ENCODE data around the gene CDH23. TPM values are rescaled to one million over a fixed set of nuclear protein-coding genes. Genes with fewer than 3 reads are reported as not detected.

Gene CDH23
- total RNA-seq, 2 donors from 2014 or later = 1.1 to 2.8 TPM

DNA sequence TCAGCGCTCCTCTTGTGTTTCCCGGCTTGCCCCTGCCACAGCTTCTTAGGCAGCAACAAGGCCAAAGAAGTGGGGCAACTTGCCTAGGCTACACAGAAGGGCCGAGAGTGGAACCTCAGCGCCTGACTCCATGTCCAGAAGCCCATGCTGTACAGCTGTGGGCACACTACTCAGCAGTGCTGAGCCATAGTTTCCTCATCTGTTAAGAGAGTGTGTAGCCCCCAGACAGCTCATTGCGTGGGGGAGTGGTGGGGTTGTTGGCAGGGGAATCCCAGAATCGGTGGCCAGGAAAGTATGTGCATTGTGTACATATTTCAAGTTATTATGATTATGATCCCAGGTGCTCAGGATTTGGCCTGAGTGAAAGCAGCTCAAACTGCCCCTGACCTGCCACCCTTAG lies 96.2 kb downstream of the CDH23 start:
- Mint-ChIP-seq H3K4me3 (no peak overlapping the region), H3K27me3 (ENCODE audit: low read depth) (peaks cover 7% of the 10 kb centered on the region), H3K9me3 (peaks cover 4 to 5% of the 10 kb centered on the region in 2 donors), H3K4me1 (ENCODE audit: low read depth) (peaks cover 25% of the 10 kb centered on the region), H3K36me3 (ENCODE audit: insufficient read depth in 2 of 2) (peaks cover 3 to 4% of the 10 kb centered on the region in 2 donors), H3K27ac (no peak overlapping the region)
- DNase-seq (no peak), ATAC-seq (replicated peaks in 1 of 2) (peak; percentile 44 to 55)

DNA sequence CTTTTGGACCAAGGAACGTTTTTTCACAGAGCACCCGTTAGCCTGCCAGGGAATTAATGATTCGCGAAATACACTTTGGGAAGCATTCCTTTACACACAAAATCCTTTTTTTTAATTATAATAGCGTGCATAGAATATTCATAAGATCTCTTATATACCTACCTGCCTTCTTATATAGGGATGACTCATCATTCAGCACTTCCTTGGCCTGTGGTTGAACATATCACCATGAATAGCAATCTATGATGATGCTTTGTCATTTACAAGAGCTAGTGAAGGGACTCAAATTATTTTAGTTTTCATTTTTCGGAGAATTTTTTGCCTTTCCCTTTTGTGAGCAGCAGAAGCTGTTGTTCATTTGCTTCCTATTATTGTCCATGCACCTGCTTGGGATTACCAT lies 97.0 kb downstream of the CDH23 start:
- H3K9me3 Mint-ChIP-seq = peaks cover 4 to 5% of the 10 kb centered on the region in 2 donors
- H3K36me3 Mint-ChIP-seq (ENCODE audit: insufficient read depth in 2 of 2) = peaks cover 3 to 4% of the 10 kb centered on the region in 2 donors
- DNase-seq (no peak), ATAC-seq (replicated peaks in 1 of 2) (peak; percentile 71 to 76)
- no peak overlapping the region for H3K4me3 Mint-ChIP-seq
- H3K27ac Mint-ChIP-seq = no peak overlapping the region
- peaks cover 8% of the 10 kb centered on the region for H3K27me3 Mint-ChIP-seq (ENCODE audit: low read depth)
- peaks cover 25% of the 10 kb centered on the region for H3K4me1 Mint-ChIP-seq (ENCODE audit: low read depth)

DNA sequence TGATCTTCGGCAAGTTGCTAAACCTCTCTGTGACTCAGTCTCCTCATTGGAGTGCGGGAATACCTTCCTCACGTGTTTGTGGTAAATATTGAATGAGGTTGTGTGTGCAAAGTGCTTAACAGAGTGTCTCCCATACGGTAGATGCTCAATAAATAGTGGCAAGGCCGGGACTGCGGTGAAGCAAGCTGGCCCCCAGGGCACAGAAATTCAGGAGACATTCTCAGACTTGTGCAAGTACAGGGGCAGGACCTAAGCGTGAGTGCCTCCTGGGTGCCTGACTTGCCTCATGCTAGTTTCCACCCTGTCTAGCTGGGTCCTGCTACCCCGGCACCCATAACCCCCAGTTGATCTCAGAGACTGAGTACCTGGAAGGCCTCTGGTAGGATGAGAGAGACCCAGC lies 97.8 kb downstream of the CDH23 start:
- ATAC-seq (replicated peaks in 1 of 2) (no peak), DNase-seq (no peak)
- Mint-ChIP-seq H3K9me3 (no peaks in the 10 kb centered on the region), H3K36me3 (ENCODE audit: insufficient read depth in 2 of 2) (no peaks in the 10 kb centered on the region), H3K4me3 (no peak overlapping the region), H3K27me3 (ENCODE audit: low read depth) (peaks cover 14% of the 10 kb centered on the region), H3K27ac (no peak overlapping the region), H3K4me1 (ENCODE audit: low read depth) (peaks cover 25% of the 10 kb centered on the region)

DNA sequence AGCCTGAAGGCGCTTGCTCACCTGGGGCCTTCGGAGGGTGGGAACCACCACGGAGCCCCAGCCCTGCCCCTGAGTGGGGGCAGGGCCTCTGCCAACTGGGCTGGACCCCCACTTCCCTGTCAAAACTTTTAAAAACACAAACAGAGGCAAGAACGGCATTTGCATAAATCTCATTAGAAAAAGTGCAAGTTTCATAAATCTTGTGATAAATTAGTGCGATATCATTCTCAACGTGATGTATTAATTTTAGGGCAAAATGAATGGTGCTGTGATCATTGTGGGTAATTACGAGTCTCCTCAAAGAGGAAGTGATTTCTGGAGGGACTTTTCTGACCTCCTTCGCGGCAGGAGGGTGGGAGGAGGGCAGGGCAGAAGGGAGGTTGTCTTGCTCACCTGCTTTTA lies 98.3 kb downstream of the CDH23 start:
- no peak for ATAC-seq (replicated peaks in 1 of 2)
- Mint-ChIP-seq H3K27ac (no peak overlapping the region), H3K4me3 (no peak overlapping the region), H3K27me3 (ENCODE audit: low read depth) (peaks cover 14% of the 10 kb centered on the region), H3K9me3 (no peaks in the 10 kb centered on the region), H3K36me3 (ENCODE audit: insufficient read depth in 2 of 2) (no peaks in the 10 kb centered on the region), H3K4me1 (ENCODE audit: low read depth) (peaks cover 25% of the 10 kb centered on the region)
- DNase-seq = no peak

DNA sequence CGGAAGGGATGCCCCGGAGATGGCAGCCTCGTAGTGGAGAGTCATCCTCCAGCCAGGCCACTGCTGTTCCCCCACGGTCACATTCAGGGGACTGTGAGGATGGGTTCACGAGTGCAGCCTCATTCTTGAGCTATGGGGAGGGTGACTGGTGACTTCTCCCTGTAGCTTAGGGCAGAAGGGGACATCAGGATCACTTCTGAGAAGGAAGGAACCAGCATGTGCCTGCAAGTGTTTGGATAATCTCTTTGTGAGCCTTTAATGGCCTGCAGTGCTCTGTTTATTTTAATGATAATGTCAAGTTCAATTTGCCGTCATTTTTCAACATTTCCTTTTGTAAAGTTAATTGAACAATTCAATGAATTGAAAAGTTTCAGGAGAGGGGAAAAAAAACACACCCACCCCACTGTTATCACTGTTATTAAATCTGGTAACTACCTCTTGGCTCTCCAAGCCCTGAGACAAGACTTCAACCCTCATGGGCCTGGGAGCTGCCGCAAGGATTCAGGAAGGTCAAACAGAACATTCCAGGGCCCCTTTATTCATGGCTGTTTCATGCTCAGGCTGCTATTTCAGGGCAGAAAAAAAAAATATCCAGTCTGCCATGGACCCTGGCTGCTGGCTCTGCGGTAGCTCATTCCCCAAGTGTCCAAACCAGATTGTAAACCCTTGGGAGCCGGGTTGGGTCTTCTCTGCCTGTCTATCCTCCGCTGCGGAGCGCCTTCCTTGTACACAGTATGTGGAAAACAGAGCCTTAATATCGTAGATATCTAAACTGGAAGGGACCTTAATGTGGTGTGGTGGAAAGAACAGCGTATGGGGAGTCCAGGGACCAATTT lies 100.4 kb downstream of the CDH23 start:
- DNase-seq (no peak), ATAC-seq (replicated peaks in 1 of 2) (no peak)
- no peak overlapping the region for H3K27ac Mint-ChIP-seq
- H3K4me1 Mint-ChIP-seq (ENCODE audit: low read depth) = peaks cover 25% of the 10 kb centered on the region
- no peaks in the 10 kb centered on the region for H3K36me3 Mint-ChIP-seq (ENCODE audit: insufficient read depth in 2 of 2)
- no peak overlapping the region for H3K4me3 Mint-ChIP-seq
- no peaks in the 10 kb centered on the region for H3K9me3 Mint-ChIP-seq
- peaks cover 7% of the 10 kb centered on the region for H3K27me3 Mint-ChIP-seq (ENCODE audit: low read depth)

DNA sequence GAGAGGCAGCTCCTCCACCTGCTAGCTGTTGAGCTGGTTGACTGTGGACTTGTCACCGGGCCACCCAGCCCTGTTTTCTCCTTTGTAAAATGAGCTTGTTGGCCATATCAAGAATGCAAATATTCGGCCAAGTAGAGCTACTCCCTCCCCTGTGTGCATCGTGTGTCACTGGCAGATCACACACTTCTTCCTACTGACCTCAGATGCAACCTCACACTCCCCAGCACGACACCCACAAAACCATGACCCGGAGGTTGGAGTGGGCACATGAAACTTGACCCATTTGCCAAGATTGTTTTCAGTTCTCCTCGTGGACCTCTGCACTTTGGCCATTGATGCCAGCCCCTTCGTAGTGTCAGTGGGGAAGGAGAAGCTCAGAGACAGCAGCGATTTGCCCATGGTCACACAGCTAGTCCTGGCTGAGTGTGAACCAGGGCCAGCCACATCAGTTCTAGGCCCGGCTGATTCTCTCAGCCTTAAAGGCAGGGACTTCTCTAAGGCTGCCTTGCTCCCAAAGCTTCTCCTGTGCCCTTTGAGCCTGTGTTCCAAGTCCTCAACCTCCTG lies 101.1 kb downstream of the CDH23 start:
- Mint-ChIP-seq H3K4me1 (ENCODE audit: low read depth) (peaks cover 23% of the 10 kb centered on the region), H3K27me3 (ENCODE audit: low read depth) (peaks cover 7% of the 10 kb centered on the region)

DNA sequence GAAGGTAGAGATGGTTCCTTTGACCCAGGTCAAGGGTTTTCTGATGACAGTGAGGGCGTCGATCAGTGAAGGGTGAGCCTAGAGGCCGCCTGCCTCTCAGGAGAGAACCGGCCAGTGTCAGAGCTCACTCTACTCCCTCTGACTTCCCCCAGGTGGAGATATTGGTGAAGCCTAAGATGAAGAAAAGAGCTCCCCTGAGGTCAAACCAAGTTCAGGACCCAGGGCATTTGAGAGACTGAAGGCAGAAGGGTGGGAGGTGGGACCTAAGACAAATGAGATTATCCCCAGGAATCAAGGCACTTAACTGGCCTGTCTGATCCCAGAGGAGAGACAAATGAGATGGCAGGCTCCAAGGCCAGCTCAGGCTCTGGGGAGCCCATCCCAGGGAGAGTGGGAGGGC lies 104.7 kb downstream of the CDH23 start:
- peaks cover 7% of the 10 kb centered on the region for H3K27me3 Mint-ChIP-seq (ENCODE audit: low read depth)
- ATAC-seq (replicated peaks in 1 of 2) (no peak), DNase-seq (no peak)
- no peak overlapping the region for H3K4me3 Mint-ChIP-seq
- H3K27ac Mint-ChIP-seq = no peak overlapping the region
- H3K9me3 Mint-ChIP-seq = no peaks in the 10 kb centered on the region
- H3K36me3 Mint-ChIP-seq (ENCODE audit: insufficient read depth in 2 of 2) = no peaks in the 10 kb centered on the region
- no peaks in the 10 kb centered on the region for H3K4me1 Mint-ChIP-seq (ENCODE audit: low read depth)

More for the DNA sequence above, 101.1 kb downstream of the CDH23 start:
- Mint-ChIP-seq H3K27ac (no peak overlapping the region), H3K4me3 (no peak overlapping the region), H3K9me3 (no peaks in the 10 kb centered on the region), H3K36me3 (ENCODE audit: insufficient read depth in 2 of 2) (no peaks in the 10 kb centered on the region)
- no peak for DNase-seq
- ATAC-seq (replicated peaks in 1 of 2) = no peak

DNA sequence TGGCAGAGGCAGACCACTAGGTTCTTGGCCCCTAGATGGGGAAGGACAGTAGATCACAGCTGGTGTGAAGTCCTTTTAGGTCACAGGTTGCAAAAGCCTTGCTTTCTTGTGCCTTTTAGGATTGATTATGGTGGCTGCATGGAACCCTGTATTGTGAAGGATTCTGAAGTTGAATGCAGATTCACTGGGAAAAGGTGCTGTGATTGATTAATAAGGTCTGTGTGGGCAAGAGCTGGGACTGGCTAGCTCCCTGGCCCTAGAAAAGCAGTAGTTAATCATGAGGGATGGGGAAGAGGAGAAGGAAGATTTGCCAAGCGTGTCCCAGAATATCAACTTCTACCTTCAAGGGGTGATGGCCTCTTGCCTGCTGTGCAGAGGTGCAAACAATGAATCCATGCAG lies 105.5 kb downstream of the CDH23 start:
- H3K9me3 Mint-ChIP-seq = no peaks in the 10 kb centered on the region
- H3K4me1 Mint-ChIP-seq (ENCODE audit: low read depth) = no peaks in the 10 kb centered on the region
- no peak overlapping the region for H3K4me3 Mint-ChIP-seq
- peaks cover 7% of the 10 kb centered on the region for H3K27me3 Mint-ChIP-seq (ENCODE audit: low read depth)
- no peaks in the 10 kb centered on the region for H3K36me3 Mint-ChIP-seq (ENCODE audit: insufficient read depth in 2 of 2)
- no peak overlapping the region for H3K27ac Mint-ChIP-seq
- no peak for ATAC-seq (replicated peaks in 1 of 2)
- DNase-seq = no peak

DNA sequence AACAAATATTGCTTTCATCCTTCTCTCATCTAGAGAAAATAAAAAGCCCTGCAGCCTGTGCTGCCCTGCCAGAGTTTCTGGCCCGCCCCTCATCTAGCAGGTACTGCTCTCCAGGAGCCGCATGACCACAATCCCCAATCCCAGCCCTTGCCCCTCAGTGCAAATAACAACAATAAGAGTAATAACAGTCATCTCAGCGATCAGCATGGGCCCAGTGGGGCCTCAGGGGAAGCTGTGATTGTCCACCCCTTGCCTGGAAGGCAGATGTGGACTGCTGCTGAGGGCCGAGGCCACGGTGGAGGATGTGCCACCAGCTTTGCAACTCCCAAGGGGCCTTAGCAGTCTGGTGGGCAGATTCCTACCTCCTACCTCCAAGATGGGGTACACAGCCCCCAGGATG lies 106.1 kb downstream of the CDH23 start:
- ATAC-seq (replicated peaks in 1 of 2) (no peak), DNase-seq (no peak)
- no peaks in the 10 kb centered on the region for H3K9me3 Mint-ChIP-seq
- H3K36me3 Mint-ChIP-seq (ENCODE audit: insufficient read depth in 2 of 2) = no peaks in the 10 kb centered on the region
- no peaks in the 10 kb centered on the region for H3K4me1 Mint-ChIP-seq (ENCODE audit: low read depth)
- peaks cover 7% of the 10 kb centered on the region for H3K27me3 Mint-ChIP-seq (ENCODE audit: low read depth)
- no peak overlapping the region for H3K27ac Mint-ChIP-seq
- H3K4me3 Mint-ChIP-seq = no peak overlapping the region

DNA sequence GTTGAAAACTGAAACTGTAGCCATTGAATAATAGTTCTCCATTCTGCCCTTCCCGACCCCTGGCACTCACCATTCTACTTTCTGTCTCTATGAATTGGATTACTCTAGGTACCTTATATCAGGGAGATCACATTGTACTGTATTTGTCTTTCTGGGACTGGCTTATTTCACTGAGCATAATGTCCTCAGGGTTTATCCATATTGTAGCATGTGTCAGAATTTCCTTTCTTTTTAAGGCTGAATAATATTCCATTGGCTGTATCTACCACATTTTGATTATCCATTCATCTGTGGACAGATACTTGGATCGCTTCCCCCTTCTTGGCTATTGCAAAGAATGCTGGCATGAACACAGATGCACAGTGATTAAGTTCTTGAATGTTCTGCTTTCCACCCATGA lies 107.4 kb downstream of the CDH23 start:
- H3K27me3 Mint-ChIP-seq (ENCODE audit: low read depth) = peaks cover 1% of the 10 kb centered on the region
- no peaks in the 10 kb centered on the region for H3K36me3 Mint-ChIP-seq (ENCODE audit: insufficient read depth in 2 of 2)
- H3K4me1 Mint-ChIP-seq (ENCODE audit: low read depth) = no peaks in the 10 kb centered on the region
- no peaks in the 10 kb centered on the region for H3K9me3 Mint-ChIP-seq
- H3K27ac Mint-ChIP-seq = no peak overlapping the region
- ATAC-seq (replicated peaks in 1 of 2) (no peak), DNase-seq (no peak)
- H3K4me3 Mint-ChIP-seq = no peak overlapping the region

DNA sequence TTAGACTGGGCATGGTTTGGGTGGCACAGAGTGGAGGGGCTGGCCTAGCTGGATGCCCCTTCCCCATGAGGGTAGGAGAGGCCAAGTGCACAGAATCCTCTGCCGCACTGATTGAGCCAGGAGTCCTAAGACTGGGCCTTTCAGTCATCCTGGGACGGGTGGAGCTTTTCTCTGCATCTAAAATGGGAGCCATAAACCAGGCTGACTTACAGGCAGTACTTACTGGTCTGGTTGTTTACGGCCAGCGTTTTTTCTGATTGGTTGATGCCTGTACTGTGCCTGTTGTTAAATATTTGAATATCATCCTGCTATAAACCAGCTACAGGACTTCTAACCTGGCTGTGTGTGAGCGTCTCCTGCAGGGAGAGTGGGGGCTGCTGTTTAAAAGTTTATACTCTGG lies 107.8 kb downstream of the CDH23 start:
- ATAC-seq (replicated peaks in 1 of 2) = no peak
- H3K27ac Mint-ChIP-seq = no peak overlapping the region
- H3K36me3 Mint-ChIP-seq (ENCODE audit: insufficient read depth in 2 of 2) = no peaks in the 10 kb centered on the region
- no peaks in the 10 kb centered on the region for H3K9me3 Mint-ChIP-seq
- H3K4me3 Mint-ChIP-seq = no peak overlapping the region
- H3K27me3 Mint-ChIP-seq (ENCODE audit: low read depth) = no peaks in the 10 kb centered on the region
- no peaks in the 10 kb centered on the region for H3K4me1 Mint-ChIP-seq (ENCODE audit: low read depth)
- DNase-seq = no peak

DNA sequence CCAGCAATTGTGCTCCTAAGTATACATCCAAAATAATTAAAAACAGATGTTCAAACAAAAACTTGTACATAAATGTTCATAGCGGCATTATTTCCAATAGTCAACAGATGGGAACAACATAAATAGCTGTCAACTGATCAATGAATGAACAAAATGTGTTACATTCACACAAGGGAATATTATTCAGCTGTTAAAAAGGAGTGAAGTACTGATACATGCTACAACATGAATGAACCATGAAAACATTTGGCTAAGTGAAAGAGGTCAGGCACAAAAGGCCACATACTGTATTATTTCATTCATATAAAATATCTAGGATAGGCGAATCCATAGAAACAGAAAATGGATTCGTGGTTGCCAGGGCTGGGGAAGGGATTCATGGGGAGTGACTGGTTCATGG lies 109.1 kb downstream of the CDH23 start:
- DNase-seq (no peak), ATAC-seq (replicated peaks in 1 of 2) (no peak)
- Mint-ChIP-seq H3K4me1 (ENCODE audit: low read depth) (no peaks in the 10 kb centered on the region), H3K9me3 (no peaks in the 10 kb centered on the region), H3K4me3 (no peak overlapping the region), H3K27ac (no peak overlapping the region), H3K27me3 (ENCODE audit: low read depth) (no peaks in the 10 kb centered on the region), H3K36me3 (ENCODE audit: insufficient read depth in 2 of 2) (no peaks in the 10 kb centered on the region)

DNA sequence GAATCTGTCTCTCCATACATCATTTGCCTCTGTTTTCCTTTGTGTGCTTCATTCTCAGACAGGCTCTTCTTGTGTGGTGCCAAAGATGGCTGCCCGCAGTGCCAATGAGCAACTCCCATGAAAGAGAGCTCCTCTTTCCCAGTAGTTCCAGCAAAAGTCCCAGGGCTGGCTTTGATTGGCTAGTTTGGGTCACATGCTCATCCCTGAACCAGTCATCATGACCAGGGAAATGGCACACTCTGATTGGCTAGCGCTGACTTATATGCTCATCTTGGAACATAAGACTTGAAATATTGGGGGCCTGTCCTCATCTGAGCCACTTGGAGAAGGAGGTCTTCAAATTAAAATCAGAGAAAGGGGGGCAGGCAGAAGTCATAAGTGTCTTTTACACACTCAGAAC lies 112.7 kb downstream of the CDH23 start:
- H3K27ac Mint-ChIP-seq = no peak overlapping the region
- H3K36me3 Mint-ChIP-seq (ENCODE audit: insufficient read depth in 2 of 2) = no peaks in the 10 kb centered on the region
- H3K4me3 Mint-ChIP-seq = no peak overlapping the region
- H3K27me3 Mint-ChIP-seq (ENCODE audit: low read depth) = no peaks in the 10 kb centered on the region
- H3K4me1 Mint-ChIP-seq (ENCODE audit: low read depth) = no peaks in the 10 kb centered on the region
- DNase-seq (no peak), ATAC-seq (replicated peaks in 1 of 2) (no peak)
- H3K9me3 Mint-ChIP-seq = no peaks in the 10 kb centered on the region

DNA sequence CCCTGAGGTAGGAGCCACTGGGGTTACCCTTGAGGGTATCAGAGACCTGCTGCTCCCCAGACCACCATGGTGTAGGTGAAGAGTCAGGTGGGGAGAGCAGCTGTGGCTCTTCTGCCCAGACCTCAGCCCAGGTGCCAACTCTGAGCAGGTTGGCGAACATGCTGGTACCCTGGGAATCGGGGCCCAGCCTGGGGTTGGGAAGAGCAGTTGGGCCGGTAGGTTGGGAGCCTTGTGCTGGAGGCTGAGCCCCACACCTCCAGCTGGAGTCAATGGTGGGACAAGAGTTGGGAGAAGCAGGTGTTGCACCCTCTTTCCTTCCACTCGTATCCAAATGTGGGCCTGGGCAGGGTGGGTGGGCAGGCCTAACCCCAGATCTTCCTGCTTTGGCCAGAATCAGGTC lies 114.5 kb downstream of the CDH23 start:
- no peaks in the 10 kb centered on the region for H3K9me3 Mint-ChIP-seq
- no peaks in the 10 kb centered on the region for H3K4me1 Mint-ChIP-seq (ENCODE audit: low read depth)
- H3K27me3 Mint-ChIP-seq (ENCODE audit: low read depth) = no peaks in the 10 kb centered on the region
- DNase-seq (no peak), ATAC-seq (replicated peaks in 1 of 2) (no peak)
- no peak overlapping the region for H3K27ac Mint-ChIP-seq
- H3K36me3 Mint-ChIP-seq (ENCODE audit: insufficient read depth in 2 of 2) = no peaks in the 10 kb centered on the region
- H3K4me3 Mint-ChIP-seq = no peak overlapping the region

Measured in activated T-cell treated with anti-CD3 and anti-CD28 coated beads, Interleukin-2, amount 50 U/mL, for 72 hours (primary cell).